ENCODE data around the gene BPGM. TPM values are rescaled to one million over a fixed set of nuclear protein-coding genes. Genes with fewer than 3 reads are reported as not detected.
"Not testable (repeated sequence)": the region's sequence is repeated elsewhere in the genome, so short reads cannot be mapped to it uniquely, and the experiment has no call there.

Gene BPGM
- polyA plus RNA-seq, 3 donors: 38.6 to 51.0 (median 39.3) TPM

DNA sequence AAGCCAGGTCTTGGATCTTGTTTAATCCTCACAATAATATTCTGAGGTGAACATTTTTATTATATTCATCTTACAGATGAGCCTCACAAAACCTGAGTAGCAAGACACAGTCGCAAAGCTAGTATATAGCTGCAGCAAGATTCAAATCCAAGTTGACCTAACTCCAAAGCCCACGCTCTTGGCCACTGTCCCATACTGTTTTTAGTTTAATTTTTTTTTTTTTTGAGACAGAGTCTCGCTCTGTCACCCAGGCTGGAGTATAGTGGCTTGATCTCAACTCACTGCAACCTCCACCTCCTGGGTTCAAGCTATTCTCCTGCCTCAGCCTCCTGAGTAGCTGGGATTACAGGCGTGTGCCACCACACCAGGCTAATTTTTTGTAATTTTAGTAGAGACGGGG lies 42.9 kb downstream of the BPGM start:
- not testable (repeated sequence) for DNase-seq (ENCODE audit: extremely low read depth in 1 of 11, low read depth in 9 of 11, low spot score in 4 of 11)

DNA sequence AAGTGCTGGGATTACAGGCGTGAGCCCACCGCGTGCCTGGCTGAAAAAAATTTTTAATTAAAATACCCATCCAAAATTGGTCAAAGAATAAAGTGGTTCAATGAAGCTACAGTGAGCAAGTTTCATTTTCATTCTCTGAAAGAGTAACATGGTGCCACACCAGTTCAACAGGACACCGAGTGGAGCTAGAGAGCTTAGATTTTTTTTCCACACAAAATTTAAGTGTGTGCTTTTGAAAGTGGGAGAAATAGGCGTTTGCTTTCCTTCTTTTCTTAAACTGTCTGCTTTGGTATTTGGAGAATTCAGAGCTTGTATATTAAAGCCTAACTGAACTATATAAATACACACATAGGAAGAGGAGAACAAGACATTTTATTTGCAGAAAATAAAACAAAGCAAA lies 43.4 kb downstream of the BPGM start:
- peak in 5 of 11 donors; percentile 24 to 55 (median 50) for DNase-seq (ENCODE audit: extremely low read depth in 1 of 11, low read depth in 9 of 11, low spot score in 4 of 11)

DNA sequence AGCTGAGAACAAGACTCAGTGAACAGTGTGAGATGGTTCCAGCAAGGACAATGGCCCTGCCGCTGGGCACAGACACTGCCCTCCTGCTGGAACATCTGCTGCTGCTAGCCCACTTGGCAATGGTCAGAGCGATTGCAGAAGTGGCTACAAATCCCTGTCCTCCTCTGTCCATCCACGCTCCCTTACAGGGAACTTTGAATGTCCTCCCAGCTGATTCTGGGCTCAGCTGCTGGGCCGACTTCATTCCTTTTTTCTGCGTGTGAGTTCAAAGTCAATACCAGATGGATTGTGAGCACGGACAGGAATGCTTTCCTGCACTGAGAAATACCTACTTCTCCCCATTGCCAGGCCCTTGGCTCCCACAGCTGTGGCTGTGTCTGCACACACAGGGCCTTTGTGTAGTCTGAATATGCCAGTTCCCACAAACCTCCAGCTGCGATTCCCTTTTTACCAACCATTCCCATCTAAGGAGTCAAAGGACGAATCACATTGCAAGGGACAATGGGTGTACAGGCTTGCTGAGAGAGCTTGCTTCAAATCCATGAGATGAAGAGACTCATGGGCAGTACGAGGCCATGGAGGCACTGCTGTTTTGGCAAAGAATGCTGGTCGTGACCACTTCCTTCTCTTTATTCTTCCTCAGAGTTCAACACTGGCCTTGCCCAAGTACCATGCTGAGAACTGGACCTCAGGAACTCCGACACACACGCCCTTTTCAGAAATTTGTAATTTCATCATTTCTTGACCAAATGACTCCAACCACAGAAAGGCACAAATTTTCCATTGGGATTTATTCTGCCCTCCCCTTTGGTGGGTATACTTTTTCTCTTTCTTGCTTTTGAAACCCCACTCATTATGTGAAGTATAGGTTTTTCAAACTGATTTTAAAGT lies 44.2 kb downstream of the BPGM start:
- DNase-seq (ENCODE audit: extremely low read depth in 1 of 11, low read depth in 9 of 11, low spot score in 4 of 11): no peak

DNA sequence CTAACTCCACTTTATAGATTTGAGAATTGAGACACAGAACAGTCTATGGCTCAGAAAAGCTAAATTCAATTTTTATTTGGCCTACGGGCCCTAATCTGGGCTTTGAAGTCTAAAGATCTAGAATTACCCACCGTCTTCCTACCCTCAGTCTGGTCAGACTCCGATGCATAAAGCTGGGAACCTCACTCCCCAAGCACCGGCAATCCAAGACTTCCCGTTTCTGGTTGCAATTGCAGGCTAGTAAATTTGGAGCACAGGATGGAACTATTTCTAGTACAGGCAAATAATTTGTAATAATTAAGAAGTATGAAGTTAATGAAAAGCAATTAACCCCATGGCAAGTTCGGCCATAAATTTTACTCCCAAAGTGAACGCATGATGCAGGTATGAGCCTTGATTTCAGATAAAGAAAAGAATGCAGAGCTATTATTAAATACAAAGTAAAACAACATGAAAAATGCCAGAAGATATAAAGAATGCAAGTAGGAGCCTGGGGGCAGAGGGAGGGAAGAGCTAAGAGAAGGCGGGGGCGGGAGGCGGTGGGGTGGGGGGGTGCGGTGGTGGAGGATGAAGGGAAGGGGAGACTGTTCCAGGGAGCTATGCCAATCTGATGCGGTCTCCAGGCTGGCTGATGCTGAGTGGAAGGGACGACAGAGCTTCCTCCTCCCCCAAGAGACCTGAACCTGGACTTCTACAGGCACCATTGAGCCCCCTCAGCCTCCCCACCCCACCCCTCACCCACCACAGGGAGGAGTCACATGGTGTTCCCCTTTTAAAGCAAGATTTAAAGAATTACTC lies 45.1 kb downstream of the BPGM start:
- DNase-seq (ENCODE audit: extremely low read depth in 1 of 11, low read depth in 9 of 11, low spot score in 4 of 11): peak in 1 of 11 donors; percentile 35

DNA sequence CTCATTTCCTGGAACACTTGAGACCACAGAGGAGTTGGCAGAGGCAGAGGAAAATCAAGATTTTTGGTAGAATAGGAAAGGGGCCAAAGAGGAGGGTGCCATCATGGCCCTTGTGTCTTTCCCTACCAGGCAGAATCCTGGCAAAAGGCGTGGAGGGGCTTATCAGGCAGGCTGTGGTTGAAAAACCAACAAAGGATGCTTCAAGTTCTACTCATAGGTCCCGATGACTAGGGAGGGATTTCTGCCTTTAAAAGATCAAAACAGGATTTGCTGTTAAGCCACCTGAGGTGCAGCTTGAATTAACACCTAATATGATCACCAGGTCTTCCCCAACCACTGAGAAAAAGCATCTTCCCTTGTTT lies 45.7 kb downstream of the BPGM start:
- no peak for DNase-seq (ENCODE audit: extremely low read depth in 1 of 11, low read depth in 9 of 11, low spot score in 4 of 11)

DNA sequence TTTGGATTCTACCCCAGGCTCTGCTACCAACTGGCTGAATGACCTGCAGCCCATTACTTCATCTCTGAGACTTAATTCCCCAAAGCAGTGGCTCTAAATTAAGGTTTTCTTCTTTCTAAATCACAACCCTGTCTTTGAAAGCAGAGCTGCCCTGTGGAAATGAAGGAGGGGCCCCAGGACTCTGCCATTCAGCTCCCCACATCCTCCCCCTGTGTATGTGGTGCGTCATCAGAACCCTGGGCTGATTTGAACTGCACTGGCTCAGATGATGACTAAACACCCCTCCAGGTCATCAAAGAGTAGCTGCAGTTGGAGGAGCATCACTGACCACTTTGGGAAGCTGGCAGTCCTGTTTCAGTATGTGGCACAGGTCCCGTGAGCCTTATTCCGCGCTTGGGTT lies 46.6 kb downstream of the BPGM start:
- DNase-seq (ENCODE audit: extremely low read depth in 1 of 11, low read depth in 9 of 11, low spot score in 4 of 11): no peak

DNA sequence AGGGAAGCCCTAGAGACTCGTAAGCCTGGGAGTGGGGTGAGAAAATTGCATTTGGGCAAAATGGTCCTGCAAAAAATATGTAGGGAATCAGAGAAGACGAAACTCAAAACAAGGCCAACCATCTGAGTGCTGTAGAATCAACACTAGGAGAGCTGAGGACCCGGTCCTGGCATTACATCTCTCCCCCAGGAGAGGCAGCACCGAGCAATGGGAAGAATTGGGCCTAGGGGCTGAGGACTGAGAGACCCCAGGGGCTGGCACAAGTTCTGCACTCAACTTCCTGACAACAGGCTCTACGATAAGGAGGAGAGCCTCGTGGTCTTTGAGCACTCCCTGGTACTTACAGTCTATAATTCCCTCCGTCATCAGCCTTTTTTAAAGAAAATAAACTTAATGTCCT lies 47.6 kb downstream of the BPGM start:
- no peak for DNase-seq (ENCODE audit: extremely low read depth in 1 of 11, low read depth in 9 of 11, low spot score in 4 of 11)

DNA sequence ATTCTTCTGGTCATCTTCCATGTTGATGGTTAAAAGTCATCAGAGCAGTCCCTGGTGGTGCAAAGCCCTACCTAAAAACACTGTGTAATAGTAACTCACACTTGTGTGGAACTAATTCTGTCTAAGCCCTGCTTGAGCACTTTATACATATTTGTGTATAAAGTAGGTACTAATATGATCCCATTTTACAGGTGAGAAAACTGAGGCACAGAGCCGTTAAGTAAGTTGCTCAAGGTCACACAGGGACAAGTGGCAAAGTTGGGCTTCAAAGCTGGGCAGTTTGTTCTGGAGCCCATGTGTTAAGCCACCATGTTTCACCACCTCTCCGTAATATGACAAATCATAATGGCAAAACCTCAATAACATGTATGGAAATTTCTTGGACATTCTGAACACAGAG lies 48.1 kb downstream of the BPGM start:
- DNase-seq (ENCODE audit: extremely low read depth in 1 of 11, low read depth in 9 of 11, low spot score in 4 of 11): no peak

DNA sequence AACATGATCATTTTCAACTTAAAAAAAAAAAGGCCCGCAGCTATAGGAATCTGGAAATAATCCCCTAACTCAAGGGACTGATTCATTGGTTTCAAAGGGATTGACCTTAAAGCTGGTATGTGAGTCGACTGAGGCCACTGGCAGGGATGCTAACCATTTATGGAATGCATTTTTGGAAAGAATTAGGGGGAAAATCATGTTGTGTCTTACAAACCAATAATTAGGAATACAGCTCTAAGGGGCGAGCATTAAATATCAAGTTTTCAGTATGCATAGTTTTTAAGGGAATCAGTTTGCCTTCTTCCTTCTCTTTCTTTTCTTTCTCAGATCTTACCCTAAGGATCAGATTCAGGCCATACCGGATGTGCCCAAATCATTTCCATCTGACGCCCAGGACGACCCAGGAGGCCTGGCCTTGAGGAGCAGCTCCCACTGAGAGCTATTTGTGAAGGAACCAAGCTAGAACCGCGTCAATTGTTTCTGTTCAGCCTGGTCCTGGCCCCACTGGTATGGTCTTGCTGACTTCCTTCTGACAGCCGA lies 48.7 kb downstream of the BPGM start:
- no peak for DNase-seq (ENCODE audit: extremely low read depth in 1 of 11, low read depth in 9 of 11, low spot score in 4 of 11)

DNA sequence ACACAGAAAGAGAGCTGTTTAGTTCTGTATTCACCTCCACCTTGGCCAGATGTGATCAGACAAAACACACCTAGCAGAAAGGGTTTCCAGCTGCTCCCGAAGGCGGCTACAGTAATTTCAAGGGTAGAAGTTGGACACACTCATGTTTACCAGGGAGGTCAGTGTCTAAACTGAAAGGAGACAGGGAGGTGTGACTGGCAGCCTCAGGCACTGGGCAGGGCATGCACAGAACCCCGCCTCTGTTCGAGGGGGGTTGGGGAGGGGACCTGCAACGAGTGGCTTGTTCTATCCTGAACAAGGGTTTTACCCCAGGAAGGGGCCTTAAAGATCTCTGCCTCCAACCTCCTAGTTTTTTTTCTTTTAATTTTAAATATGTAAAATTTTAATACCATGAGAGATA lies 49.6 kb downstream of the BPGM start:
- no peak for DNase-seq (ENCODE audit: extremely low read depth in 1 of 11, low read depth in 9 of 11, low spot score in 4 of 11)

DNA sequence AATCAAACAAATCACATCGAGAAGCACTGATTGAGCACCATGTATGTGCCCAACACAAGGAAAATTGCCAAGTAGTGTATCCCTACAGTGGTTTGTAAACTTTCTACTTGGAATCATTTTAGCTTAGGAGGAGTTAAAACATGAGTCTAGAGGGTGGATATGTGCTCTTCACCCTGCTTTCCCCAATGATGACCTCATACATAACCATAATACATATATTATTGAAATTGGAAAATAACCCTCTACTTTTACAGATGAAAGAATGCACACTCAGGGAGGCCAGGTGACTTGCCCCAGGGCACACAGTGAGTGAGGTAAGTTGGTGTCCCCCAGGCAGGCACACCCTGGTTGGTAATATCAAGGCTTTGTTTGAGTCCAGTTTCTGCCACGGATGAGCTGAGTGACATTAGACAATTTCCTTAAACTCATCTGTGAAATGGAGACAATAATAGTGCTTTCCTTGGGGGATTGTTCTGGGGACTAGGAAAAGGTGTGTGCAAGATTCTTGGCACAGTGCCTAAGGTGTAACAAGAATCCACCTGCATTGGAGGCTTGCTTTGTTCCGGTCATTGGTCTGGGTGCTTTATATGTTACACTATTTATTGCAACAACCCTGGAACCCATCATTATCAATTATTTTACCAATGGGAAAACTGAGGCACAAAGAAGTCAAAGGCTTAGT lies 50.7 kb downstream of the BPGM start:
- no peak for DNase-seq (ENCODE audit: extremely low read depth in 1 of 11, low read depth in 9 of 11, low spot score in 4 of 11)

DNA sequence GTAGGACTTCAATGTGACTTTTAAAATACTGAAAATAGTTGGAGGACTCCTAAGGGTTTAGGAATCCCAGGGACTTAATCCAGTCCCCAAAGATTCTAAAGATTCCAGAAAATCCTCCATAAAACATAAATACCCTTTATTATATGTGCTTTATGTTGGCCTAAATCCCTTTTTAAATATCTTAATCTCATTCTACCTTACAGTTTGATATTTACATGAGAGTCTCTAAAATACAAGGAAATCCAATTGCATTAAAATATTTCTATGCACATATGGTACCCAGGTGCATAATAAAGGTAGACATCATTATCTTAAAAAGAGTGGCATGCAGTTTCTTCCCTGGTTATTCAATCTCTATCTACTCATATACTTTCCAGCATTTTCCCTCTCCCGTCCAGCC lies 51.8 kb downstream of the BPGM start:
- DNase-seq (ENCODE audit: extremely low read depth in 1 of 11, low read depth in 9 of 11, low spot score in 4 of 11): no peak

DNA sequence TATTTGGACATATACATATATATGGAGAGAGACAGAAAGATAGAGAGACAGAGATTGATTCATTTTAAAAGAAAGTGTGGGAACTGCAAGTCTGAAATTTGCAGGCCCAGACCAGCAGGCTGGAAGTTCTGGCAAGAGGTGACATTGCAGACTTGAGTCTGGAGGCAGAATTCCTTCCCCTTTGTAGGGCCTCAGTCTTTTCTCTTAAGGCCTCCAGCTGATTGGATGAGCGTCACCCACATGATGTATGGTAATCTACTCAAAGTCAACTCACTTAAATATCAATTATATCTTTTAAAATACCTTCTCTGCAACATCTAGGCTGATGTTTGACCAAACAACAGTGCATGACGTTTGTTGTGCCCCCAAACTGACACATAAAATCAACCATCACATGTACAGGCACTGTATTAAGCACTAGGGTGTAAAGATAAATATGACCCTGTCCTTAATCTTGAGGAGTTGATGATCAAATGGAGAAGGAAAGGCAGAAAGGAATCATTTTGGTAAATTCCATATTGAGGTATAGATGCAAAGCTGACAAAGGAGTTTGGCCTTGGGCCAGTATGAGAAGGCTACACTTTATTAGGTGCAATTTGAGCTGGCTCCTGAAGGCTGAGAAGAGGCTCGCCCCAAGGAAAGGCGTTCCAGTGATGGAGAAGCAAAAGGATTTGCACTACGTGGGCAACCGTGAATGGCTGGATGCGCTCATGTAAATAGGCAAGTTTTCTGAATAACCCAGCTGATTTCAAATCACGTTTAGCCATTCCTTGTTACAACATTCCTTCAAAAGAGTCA lies 52.6 kb downstream of the BPGM start:
- no peak for DNase-seq (ENCODE audit: extremely low read depth in 1 of 11, low read depth in 9 of 11, low spot score in 4 of 11)

DNA sequence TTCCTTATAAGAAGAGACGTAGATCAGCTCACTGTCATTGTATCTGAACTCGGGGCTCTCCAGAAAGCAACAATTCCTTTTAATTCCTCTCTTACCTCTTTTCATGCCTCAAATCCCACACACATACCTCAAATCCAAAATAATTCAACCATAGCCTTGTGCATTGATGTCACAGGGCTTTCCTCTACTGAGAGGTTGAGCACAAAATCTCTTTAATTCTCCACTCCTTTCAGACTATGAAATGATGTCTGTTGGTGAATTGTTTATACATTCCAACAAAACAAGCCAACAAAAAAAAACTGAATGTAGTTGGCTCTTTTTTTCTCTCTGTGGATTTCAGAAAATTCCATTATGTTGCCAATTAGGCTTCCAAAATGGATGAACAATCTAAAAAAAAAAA lies 53.2 kb downstream of the BPGM start:
- no peak for DNase-seq (ENCODE audit: extremely low read depth in 1 of 11, low read depth in 9 of 11, low spot score in 4 of 11)

DNA sequence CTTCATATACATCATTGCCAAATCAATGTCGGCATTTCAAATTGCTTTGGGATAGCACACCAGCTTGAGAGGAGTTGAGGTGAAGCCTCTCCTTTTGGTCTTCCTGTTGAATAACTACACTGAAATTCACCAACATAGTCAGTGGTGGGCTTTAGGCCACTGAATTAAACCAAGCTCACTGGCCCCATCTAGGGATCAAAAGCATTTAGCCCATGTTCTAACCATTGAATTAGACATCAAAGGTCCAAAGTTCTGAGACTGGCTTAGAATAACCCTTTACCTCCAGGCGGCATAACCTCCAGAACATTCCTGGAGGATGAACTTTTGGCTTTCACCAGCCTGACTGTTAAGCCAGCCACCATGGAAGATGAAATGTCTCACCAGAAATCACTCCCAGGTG lies 54.6 kb downstream of the BPGM start:
- no peak for DNase-seq (ENCODE audit: extremely low read depth in 1 of 11, low read depth in 9 of 11, low spot score in 4 of 11)

DNA sequence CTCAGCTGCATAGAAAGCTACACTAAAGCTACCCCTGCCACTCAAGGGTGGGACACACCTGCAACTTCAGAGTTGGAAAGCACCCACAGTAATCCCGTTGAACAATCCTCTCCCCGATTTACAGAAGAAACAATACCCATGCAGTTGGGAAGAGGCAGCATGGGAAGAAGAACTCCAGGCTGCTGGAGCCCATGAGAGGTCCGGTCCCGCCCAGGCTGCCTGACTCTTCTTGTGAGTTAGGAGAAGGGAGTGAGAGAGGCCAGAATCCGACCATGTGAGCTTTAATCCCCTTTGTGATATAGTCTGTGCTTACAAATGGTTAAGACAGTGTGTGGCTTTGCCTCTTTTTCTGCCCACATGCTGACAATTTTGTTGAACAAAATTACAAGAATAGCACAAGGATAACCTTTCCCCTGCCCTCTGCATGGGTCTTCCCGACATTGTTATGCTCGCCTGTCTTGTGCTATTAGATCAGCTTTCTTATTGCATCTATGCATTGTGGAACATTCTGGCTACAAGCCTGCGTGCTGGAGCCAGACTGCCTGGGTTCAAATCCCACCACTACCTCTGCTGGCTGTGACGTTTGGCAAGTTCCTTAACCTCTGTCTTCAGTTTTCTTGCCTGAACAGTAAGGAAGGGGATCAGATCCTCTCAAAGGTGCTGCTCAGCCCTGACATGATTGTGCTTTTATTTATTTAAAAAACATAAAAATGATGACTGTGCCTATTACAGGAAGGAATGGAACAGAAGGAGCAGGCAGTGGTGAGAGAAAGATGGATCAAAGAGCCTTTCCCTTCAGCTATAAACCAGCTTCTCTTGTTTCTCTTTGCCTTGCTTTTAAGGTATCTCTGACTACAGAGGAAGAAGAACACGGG lies 56.0 kb downstream of the BPGM start:
- DNase-seq (ENCODE audit: extremely low read depth in 1 of 11, low read depth in 9 of 11, low spot score in 4 of 11): no peak

DNA sequence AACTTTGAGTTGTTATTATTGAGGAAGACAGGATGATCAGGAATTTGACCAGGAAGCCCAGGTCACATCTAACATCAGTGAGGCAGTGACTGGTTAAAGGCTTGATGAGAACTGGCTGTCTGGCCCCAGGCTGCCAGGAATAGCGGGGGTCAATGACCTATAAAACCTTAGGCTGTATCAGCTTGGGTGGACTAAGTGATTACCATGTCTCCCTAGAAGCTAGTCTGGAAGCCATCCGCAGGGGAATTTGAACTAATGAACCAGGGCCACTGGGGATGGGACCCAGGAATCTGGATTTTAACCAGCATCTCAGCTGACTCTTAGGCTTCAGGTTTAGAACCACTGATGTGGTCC lies 56.6 kb downstream of the BPGM start:
- DNase-seq (ENCODE audit: extremely low read depth in 1 of 11, low read depth in 9 of 11, low spot score in 4 of 11): no peak

DNA sequence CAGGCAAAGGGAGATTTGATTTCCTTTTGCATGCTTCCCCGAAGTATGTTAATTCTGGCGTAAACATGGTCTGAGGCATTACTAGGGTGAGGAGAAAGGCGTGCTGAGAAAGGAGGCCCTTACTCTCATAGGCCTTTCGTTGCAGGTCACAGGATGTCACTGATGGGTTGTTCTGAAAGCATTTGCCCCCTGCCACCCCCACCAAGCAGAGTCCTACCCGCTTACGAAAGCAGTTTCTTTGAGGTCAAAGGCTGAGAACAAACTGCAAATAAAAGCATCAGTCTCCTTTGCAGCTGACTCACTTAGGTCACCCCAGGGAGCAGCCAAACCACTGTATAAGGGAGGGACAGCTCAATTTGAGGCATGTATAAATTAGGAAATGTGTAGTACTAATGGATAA lies 57.1 kb downstream of the BPGM start:
- DNase-seq (ENCODE audit: extremely low read depth in 1 of 11, low read depth in 9 of 11, low spot score in 4 of 11): peak in 1 of 11 donors; percentile 43

All from renal cortex interstitium (tissue), 11 donors.